Caco-2 (cell line): ENCODE measurements around the gene ZSCAN20. TPM values are rescaled to one million over a fixed set of nuclear protein-coding genes. Genes with fewer than 3 reads are reported as not detected.

Source experiments
- BruUV-seq: library from RNA; stranded (reverse); fragments of 400-500 nt; replicated peaks from 2 replicates; lab custom pipeline; 2021; lab: Mats Ljungman, UMichigan
- CTCF ChIA-PET: fragments of 300-600 bp; sonication (Branson Sonifier 250); formaldehyde crosslinking; loops from one replicate; lab custom pipeline; 2022; ENCODE audit warnings: antibody characterized with exemption; lab: Charles Lee
- POLR2A ChIA-PET: fragments of 300-600 bp; sonication (Branson Sonifier 250); formaldehyde crosslinking; loops from one replicate; lab custom pipeline; 2022; ENCODE audit warnings: antibody characterized with exemption; lab: Charles Lee
- DNase-seq, 2 experiments: peaks; one replicate each; pipeline versions ENCODE4 v3.0.0 to v3.0.0-alpha.2; 2020 to 2022
- H3K27me3 ChIP-seq: replicated peaks from 2 replicates; pipeline ENCODE4 v1.6.0; 2011; ENCODE audit warnings: low read length; ENCODE audit not compliant: control insufficient read depth, insufficient read depth
- H3K36me3 ChIP-seq: 2 replicates; pipeline ENCODE4 v1.5.1; 2011; ENCODE audit warnings: low read length; ENCODE audit not compliant: control insufficient read depth, insufficient read depth
- H3K4me1 ChIP-seq: fragments of 250-450 bp; sonication (Bioruptor Pico); 2 replicates; pipeline ENCODE4 v1.5.1; 2020; ENCODE audit warnings: mild to moderate bottlenecking
- H3K4me3 ChIP-seq: 2 replicates; pipeline ENCODE4 v1.5.1; 2011; ENCODE audit warnings: low read depth, mild to moderate bottlenecking, control low read depth, low read length
- H3K9me3 ChIP-seq: fragments of 250-450 bp; sonication (Bioruptor Pico); 2 replicates; pipeline ENCODE4 v1.5.1; 2020; ENCODE audit warnings: mild to moderate bottlenecking, moderate library complexity
- H3K27ac Mint-ChIP-seq: one replicate; pipeline ENCODE4 v1.8.0; 2022; ENCODE audit warnings: mixed read lengths; ENCODE audit not compliant: unreplicated experiment
- H3K27me3 Mint-ChIP-seq: one replicate; pipeline ENCODE4 v1.8.0; 2022; ENCODE audit warnings: mixed read lengths; ENCODE audit not compliant: insufficient read depth, unreplicated experiment
- H3K36me3 Mint-ChIP-seq: one replicate; pipeline ENCODE4 v1.8.0; 2022; ENCODE audit warnings: mild to moderate bottlenecking, mixed read lengths; ENCODE audit not compliant: insufficient read depth, unreplicated experiment
- H3K4me1 Mint-ChIP-seq: one replicate; pipeline ENCODE4 v1.8.0; 2022; ENCODE audit warnings: low read depth, mixed read lengths; ENCODE audit not compliant: unreplicated experiment
- H3K4me3 Mint-ChIP-seq: one replicate; pipeline ENCODE4 v1.8.0; 2022; ENCODE audit warnings: mild to moderate bottlenecking, moderate library complexity, mixed read lengths; ENCODE audit not compliant: unreplicated experiment
- H3K9me3 Mint-ChIP-seq: one replicate; pipeline ENCODE4 v1.8.0; 2022; ENCODE audit warnings: mixed read lengths; ENCODE audit not compliant: unreplicated experiment
- CTCF ChIP-seq, 2 experiments: fragments of 200-600 bp in 1 of 2; IDR thresholded peaks; 1 replicate in 1 of 2; 2 replicates in 1 of 2; pipeline versions ENCODE4 v1.5.1 to v1.8.0; 2011 to 2022; ENCODE audit warnings: antibody characterized with exemption in 1 of 2, control low read depth in 1 of 2, inconsistent platforms in 1 of 2, low read depth in 1 of 2, low read length in 1 of 2, mild to moderate bottlenecking in 1 of 2, moderate library complexity in 1 of 2; ENCODE audit not compliant: insufficient read depth in 1 of 2, severe bottlenecking in 1 of 2, unreplicated experiment in 1 of 2
- intact Hi-C: fragments of 100-400 bp; cut with micrococcal nuclease; formaldehyde crosslinking; loops from one replicate; pipeline ENCODE4 v1.10.0; 2022; ENCODE audit not compliant: unreplicated experiment
- total RNA-seq: library from RNA; stranded (reverse); gene quantifications from 2 replicates; pipeline ENCODE4 v1.2.3, GENCODE V29; 2022

Gene ZSCAN20
- total RNA-seq, 1 experiment from 2014 or later = 3.0 TPM

- no peaks in the 10 kb centered on the region for H3K27me3 ChIP-seq
- intact Hi-C loops = no loop called here
- no peak for TF ChIP-seq CTCF (IDR thresholded peaks at IDR 0.05; ENCODE audit: insufficient read depth in 1 of 2, low read depth in 1 of 2, low read length in 1 of 2, severe bottlenecking in 1 of 2, unreplicated experiment in 1 of 2)
- CTCF ChIA-PET = interaction anchor here (0.6 to 0.7 kb wide), 2 partner anchors 19 to 167 kb away, joined by 3 to 4 read pairs; no protein-coding TSS in a partner anchor
- H3K4me3 Mint-ChIP-seq = no peak overlapping the region
- no peak overlapping the region for H3K4me3 ChIP-seq
- BruUV-seq = no TSS peak
- no peak overlapping the region for H3K27ac Mint-ChIP-seq
- no peaks in the 10 kb centered on the region for H3K9me3 Mint-ChIP-seq
- peaks cover 9% of the 10 kb centered on the region for H3K27me3 Mint-ChIP-seq
- DNase-seq = no peak
- no peaks in the 10 kb centered on the region for H3K36me3 Mint-ChIP-seq
- no peaks in the 10 kb centered on the region for H3K36me3 ChIP-seq
- POLR2A ChIA-PET = no interaction called here
- no peaks in the 10 kb centered on the region for H3K4me1 Mint-ChIP-seq
- H3K9me3 ChIP-seq = no peaks in the 10 kb centered on the region
- H3K4me1 ChIP-seq = no peaks in the 10 kb centered on the region
These were observed 9.9 kb upstream of the ZSCAN20 start for GRCh38 chr1:33462405-33463164.

- H3K27me3 ChIP-seq = no peaks in the 10 kb centered on the region
- H3K36me3 ChIP-seq = no peaks in the 10 kb centered on the region
- no peak for DNase-seq
- intact Hi-C loops = no loop called here
- no peaks in the 10 kb centered on the region for H3K4me1 Mint-ChIP-seq
- H3K4me1 ChIP-seq = no peaks in the 10 kb centered on the region
- H3K36me3 Mint-ChIP-seq = no peaks in the 10 kb centered on the region
- H3K27ac Mint-ChIP-seq = no peak overlapping the region
- H3K9me3 ChIP-seq = no peaks in the 10 kb centered on the region
- ChIA-PET CTCF (no interaction called here), POLR2A (no interaction called here)
- no peak for TF ChIP-seq CTCF (IDR thresholded peaks at IDR 0.05; ENCODE audit: insufficient read depth in 1 of 2, low read depth in 1 of 2, low read length in 1 of 2, severe bottlenecking in 1 of 2, unreplicated experiment in 1 of 2)
- no peak overlapping the region for H3K4me3 Mint-ChIP-seq
- H3K4me3 ChIP-seq = no peak overlapping the region
- no TSS peak for BruUV-seq
- no peaks in the 10 kb centered on the region for H3K9me3 Mint-ChIP-seq
- H3K27me3 Mint-ChIP-seq = peaks cover 9% of the 10 kb centered on the region
These were observed 7.9 kb upstream of the ZSCAN20 start for GRCh38 chr1:33464552-33464951.

- Mint-ChIP-seq H3K27me3 (peaks cover 6% of the 10 kb centered on the region), H3K4me3 (no peak overlapping the region), H3K27ac (no peak overlapping the region), H3K36me3 (no peaks in the 10 kb centered on the region), H3K4me1 (no peaks in the 10 kb centered on the region), H3K9me3 (no peaks in the 10 kb centered on the region)
- TF ChIP-seq CTCF (IDR thresholded peaks at IDR 0.05; ENCODE audit: insufficient read depth in 1 of 2, low read depth in 1 of 2, low read length in 1 of 2, severe bottlenecking in 1 of 2, unreplicated experiment in 1 of 2) = no peak
- ChIA-PET CTCF (no interaction called here), POLR2A (no interaction called here)
- Histone ChIP-seq H3K9me3 (no peaks in the 10 kb centered on the region), H3K36me3 (no peaks in the 10 kb centered on the region), H3K4me3 (no peak overlapping the region), H3K27me3 (no peaks in the 10 kb centered on the region), H3K4me1 (no peaks in the 10 kb centered on the region)
- intact Hi-C loops = no loop called here
- no TSS peak for BruUV-seq
- DNase-seq = no peak
These were observed 7.1 kb upstream of the ZSCAN20 start for GRCh38 chr1:33465316-33465715.
